ENCODE data around the gene TNS2. TPM values are rescaled to one million over a fixed set of nuclear protein-coding genes. Genes with fewer than 3 reads are reported as not detected.

The TNS2 gene
- total and polyA plus RNA-seq, 2 of the 13 experiments (the other 11 are each of a cell fraction or from before 2014, with no cell fraction given) = 8.9 to 20.4 TPM

GRCh38 chr12:53102883-53103807 is 53.3 kb downstream of the TNS2 start, which contains the start of gene SOAT2 (continued):
- TF ChIP-seq GPN1 (CRISPR knock-in tag; IDR thresholded peaks at IDR 0.05; ENCODE audit: borderline replicate concordance) (no peak), ZNF317 (CRISPR knock-in tag; IDR thresholded peaks at IDR 0.05) (no peak), ARHGAP35 (CRISPR knock-in tag; IDR thresholded peaks at IDR 0.05; ENCODE audit: borderline replicate concordance) (no peak), HDAC2 (CRISPR knock-in tag; IDR thresholded peaks at IDR 0.05) (0 out of 2 replicates have a peak, but pooled peaks have one; percentile 18), KDM3A (CRISPR knock-in tag; IDR thresholded peaks at IDR 0.05; ENCODE audit: low read depth) (0 out of 2 replicates have a peak, but pooled peaks have one; percentile 35), HMG20B (CRISPR knock-in tag; conservative IDR thresholded peaks at IDR 0.05) (no peak), SETDB1 (CRISPR knock-in tag; IDR thresholded peaks at IDR 0.05; ENCODE audit: borderline replicate concordance) (no peak), ZNF569 (CRISPR knock-in tag; IDR thresholded peaks at IDR 0.05; ENCODE audit: borderline replicate concordance) (no peak), ZNF878 (CRISPR knock-in tag; IDR thresholded peaks at IDR 0.05) (peak; percentile 71; the same call in 1 of the 2 replicates), TARDBP (CRISPR knock-in tag; IDR thresholded peaks at IDR 0.05) (0 out of 2 replicates have a peak, but pooled peaks have one; percentile 9), E2F1 (CRISPR knock-in tag; IDR thresholded peaks at IDR 0.05) (no peak), POLR2G (IDR thresholded peaks at IDR 0.05; ENCODE audit: low read depth, low read length) (peak; percentile 85), AGO2 (optimal IDR thresholded peaks at IDR 0.05; ENCODE audit: low read depth, low read length) (peak; percentile 67), NFE2 (CRISPR knock-in tag; IDR thresholded peaks at IDR 0.05) (no peak), RARG (CRISPR knock-in tag; IDR thresholded peaks at IDR 0.05; ENCODE audit: low read depth) (no peak), KLF15 (CRISPR knock-in tag; IDR thresholded peaks at IDR 0.05; ENCODE audit: borderline replicate concordance) (no peak), SMC3 (IDR thresholded peaks at IDR 0.05; ENCODE audit: low read length) (no peak), RBAK (CRISPR knock-in tag; IDR thresholded peaks at IDR 0.05) (no peak)
- TF ChIP-seq, protein P1, sequence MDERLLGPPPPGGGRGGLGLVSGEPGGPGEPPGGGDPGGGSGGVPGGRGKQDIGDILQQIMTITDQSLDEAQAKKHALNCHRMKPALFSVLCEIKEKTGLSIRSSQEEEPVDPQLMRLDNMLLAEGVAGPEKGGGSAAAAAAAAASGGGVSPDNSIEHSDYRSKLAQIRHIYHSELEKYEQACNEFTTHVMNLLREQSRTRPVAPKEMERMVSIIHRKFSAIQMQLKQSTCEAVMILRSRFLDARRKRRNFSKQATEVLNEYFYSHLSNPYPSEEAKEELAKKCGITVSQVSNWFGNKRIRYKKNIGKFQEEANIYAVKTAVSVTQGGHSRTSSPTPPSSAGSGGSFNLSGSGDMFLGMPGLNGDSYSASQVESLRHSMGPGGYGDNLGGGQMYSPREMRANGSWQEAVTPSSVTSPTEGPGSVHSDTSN (CRISPR knock-in tag; IDR thresholded peaks at IDR 0.05) = peak; percentile 79
- TF ChIP-seq, protein P2, sequence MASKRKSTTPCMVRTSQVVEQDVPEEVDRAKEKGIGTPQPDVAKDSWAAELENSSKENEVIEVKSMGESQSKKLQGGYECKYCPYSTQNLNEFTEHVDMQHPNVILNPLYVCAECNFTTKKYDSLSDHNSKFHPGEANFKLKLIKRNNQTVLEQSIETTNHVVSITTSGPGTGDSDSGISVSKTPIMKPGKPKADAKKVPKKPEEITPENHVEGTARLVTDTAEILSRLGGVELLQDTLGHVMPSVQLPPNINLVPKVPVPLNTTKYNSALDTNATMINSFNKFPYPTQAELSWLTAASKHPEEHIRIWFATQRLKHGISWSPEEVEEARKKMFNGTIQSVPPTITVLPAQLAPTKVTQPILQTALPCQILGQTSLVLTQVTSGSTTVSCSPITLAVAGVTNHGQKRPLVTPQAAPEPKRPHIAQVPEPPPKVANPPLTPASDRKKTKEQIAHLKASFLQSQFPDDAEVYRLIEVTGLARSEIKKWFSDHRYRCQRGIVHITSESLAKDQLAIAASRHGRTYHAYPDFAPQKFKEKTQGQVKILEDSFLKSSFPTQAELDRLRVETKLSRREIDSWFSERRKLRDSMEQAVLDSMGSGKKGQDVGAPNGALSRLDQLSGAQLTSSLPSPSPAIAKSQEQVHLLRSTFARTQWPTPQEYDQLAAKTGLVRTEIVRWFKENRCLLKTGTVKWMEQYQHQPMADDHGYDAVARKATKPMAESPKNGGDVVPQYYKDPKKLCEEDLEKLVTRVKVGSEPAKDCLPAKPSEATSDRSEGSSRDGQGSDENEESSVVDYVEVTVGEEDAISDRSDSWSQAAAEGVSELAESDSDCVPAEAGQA (IDR thresholded peaks at IDR 0.05; ENCODE audit: low read depth) = peak; percentile 19; the same call in 1 of the 2 replicates
- TF ChIP-seq, protein P2 (CRISPR knock-in tag; IDR thresholded peaks at IDR 0.05; ENCODE audit: borderline replicate concordance) = no peak

Measured in HepG2 (cell line).